Medulla oblongata (tissue), 1 donor: Measurements from ENCODE around the gene LY9.

ENCODE experiments used
- DNase-seq: peaks from one replicate; pipeline ENCODE4 v3.0.0-alpha.2; 2015; ENCODE audit errors: extremely low spot score

LY9 gene

DNA sequence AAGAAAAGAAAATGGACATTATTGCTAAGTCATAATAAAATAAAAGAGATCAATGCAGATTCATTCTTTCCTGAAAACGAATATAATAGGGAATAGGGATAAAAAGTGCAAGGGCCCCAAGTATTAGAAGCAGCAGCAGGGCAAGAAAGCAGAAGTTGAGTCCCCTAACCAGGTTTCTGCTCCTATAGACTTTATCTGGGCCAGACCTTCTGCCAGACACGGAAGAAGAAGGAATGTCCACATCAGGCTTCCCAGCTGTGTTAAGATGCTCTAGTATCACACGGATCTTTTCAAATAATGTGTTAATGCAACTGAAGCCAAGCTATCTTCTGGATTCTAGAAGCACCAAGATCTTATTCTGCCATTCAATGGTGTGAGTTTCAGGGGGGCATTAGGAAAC, 39.8 kb downstream of the LY9 start:
- DNase-seq: no peak

DNA sequence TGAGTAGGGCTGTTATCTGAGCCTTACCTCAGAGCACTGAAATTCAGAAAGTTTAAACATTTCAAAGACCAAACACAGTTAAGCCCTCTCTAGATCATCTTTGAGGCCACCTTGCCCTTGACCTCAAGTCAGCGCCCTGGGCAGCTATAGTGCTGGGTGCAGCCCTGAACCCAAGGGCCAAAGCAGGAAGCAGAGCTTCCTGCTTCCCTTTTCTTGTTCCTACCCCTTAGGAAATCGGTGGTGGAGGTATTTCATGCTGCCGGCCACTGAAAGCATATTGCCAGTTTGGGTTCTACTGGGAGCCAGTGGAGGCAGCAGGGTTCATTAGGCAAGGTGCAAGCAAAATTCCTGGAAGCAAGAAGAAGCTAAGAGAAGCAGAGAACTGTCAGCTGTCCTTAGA, 40.6 kb downstream of the LY9 start:
- DNase-seq: no peak

DNA sequence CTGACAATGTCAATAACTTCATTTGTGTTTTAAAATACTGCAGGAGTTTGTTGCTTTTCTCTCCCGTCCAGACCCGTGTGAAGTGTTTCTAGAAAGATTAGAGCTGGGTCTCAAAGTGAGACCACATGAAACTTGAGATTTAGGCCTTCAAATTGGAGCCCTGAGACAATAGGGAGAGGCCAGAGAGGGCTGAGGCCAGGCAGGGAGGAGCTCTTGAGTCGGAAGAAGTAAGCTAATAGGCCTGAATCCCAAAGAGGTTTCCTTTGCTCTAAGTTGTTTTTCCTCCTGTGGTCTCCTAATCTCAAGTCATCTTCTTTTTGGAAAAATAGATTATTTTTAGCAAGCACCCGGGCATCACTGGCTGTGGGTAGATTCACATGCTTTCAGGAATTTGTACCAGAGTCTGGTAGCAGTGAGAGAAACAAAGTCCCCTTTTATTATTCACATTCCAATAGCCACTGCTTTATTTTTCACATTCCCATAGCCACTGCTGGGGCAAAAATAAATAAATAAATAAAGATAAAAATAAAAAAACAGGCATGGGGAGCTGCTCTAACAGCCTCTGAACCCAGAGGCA, 41.1 kb downstream of the LY9 start:
- DNase-seq: peak; percentile 2

DNA sequence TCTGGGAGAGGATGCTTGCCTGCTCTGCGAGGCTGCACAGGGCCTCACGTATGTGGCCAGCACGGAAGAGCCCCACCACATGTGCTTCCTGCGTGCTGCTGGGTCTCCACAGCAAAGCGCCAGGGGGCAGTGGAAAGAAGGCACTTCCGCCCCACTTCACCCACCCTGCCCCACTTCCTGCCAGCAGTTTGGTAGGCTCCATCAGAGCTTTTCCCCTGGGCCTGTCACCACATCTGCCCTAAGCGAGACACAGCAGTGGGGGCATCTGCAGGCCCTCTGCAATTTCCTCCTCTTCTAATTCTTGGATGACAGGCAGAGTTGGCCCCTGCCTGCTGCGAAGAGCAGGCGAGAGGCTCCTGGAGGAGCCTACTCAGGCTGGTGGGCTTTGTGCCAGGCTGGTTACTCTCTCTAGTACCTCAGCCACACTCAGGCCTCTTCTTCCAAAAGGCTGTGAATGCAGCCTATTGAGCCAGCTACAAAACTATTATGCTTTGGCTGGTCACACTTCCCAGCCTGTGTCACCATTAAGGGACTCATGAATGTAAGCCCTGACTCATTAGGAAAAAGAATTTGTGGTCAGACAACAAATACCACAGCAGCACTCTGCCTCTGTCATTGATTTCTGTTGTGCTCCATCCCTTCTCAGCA, 41.7 kb downstream of the LY9 start:
- peak; percentile 37 for DNase-seq

- DNase-seq: no peak
Observed at GRCh38 chr1:160838888-160839287, 42.9 kb downstream of the LY9 start.

DNA sequence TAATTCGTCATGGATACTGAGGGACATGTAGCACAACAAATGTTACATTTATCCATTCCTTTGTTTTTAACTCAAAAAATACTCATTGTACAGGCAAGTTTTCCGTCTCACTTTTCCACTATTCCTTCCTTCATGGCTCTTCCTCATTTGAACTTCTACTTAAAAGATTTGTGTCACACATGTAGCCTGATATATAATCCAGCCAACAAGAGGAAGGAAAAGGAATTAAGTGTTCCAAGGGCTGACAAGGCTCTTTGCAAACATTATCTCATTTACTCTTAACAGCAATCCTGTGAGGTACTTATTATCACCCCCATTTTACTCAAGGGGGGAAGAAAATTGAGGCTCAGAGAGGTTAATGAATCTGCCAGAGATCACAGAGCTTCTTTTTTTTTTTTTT, 43.8 kb downstream of the LY9 start:
- DNase-seq: no peak

DNA sequence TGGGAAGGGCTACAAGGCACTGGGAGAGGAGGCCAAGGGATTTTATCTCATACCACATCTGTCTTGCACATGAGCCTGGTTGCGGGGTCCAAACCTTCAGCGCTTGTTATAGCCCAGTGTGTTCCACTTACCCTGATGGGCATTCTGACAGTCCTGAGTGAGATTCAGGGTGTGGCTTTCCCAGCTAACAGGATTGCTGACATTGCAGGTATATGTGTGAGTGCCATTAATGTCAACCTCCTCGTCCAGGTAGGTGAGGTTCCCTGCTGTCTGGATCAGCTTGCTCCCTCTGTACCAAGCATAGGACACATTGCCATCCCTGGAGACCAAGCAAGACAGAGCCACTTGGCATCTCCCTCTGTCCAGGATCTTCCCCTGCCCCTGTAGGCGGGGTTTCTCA, 45.1 kb downstream of the LY9 start:
- no peak for DNase-seq

DNA sequence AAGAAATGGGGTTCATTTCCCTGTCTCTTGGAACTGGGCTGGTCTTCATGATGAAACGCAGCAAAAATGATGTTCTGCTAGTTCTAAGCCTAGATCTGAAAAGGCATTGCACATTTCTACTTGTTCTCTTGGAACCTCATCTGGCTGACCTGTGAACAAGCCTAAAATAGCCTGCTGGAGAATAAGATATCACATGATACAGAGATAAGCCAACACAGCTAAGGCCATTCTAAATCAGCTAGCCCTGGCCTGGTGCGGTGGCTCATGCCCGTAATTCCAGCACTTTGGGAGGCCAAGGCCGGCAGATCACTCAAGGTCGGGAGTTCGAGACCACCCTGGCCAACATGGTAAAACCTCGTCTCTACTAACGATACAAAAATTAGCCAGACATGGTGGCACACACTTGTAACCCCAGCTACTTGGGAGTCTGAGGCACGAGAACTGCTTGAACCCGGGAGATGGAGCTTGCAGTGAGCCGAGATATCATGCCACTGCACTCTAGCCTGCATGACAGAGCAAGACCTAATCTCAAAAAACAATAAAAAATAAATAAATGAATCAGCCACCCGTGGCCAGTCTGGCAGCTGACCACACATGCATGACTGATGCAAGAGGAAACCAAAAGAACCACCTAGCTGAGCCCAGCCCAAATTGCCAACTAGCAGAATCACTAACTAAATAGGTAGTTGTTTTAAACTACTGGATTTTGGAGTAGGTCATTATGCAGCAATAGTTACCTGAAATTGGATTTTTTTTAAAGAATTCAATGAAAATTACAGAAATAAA, 48.7 kb downstream of the LY9 start:
- no peak for DNase-seq

DNA sequence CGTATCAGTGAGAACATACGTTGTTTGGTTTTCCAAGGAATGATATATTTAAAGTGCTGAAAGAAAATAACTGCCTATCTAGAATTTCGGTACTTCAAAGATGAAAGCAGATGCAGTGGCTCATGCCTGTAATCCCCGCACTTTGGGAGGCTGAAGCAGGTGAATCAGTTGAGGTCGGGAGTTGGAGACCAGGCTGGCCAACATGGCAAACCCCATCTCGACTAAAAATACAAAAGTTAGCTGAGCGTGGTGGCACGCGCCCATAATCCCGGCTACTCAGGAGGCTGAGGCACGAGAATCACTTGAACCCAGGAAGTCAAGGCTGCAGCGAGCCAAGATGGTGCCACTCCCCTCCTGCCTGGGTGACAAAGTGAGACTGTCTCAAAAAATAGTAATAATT, 50.3 kb downstream of the LY9 start:
- no peak for DNase-seq

DNA sequence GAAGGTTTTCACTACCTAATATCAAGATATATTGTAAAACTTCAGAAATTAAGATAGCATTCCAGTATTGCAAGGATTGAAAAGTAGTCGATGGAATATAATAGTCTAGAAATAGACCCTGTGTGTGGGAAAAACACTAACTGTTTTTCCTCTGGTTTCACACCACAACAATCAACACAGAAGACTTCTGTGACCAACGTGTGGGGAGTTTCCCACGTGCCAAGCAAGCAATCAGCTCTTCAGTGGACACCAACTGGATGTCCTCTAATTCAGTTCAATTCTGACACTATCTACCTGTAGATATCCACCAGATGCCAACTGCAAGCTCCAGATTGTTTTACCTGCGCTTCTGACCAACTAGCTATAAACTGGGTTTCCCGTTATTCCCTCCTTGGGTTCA, 54.6 kb downstream of the LY9 start:
- no peak for DNase-seq

GRCh38 chr1:160850993-160851392, 55.0 kb downstream of the LY9 start:
- no peak for DNase-seq

DNA sequence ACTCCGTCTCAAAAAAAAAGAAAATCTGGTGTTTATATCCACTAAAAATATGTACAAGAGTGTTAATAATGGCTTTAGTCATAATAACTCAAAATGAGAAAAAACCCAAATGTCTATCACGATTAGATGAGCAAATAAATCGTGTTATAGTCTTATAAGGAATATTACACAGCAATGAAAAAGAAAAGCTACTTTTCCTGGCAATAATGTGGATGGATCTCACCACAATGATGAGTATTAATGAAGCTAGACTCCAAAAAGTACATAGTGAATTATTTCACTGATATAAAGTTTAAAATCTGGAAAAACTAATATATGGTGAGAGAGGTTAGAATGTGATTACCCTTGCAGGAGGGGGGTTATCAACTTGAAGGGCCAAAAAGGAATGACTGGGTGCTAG, 57.0 kb downstream of the LY9 start:
- no peak for DNase-seq

- DNase-seq: no peak
Observed at GRCh38 chr1:160853754-160854153, 57.8 kb downstream of the LY9 start.

DNA sequence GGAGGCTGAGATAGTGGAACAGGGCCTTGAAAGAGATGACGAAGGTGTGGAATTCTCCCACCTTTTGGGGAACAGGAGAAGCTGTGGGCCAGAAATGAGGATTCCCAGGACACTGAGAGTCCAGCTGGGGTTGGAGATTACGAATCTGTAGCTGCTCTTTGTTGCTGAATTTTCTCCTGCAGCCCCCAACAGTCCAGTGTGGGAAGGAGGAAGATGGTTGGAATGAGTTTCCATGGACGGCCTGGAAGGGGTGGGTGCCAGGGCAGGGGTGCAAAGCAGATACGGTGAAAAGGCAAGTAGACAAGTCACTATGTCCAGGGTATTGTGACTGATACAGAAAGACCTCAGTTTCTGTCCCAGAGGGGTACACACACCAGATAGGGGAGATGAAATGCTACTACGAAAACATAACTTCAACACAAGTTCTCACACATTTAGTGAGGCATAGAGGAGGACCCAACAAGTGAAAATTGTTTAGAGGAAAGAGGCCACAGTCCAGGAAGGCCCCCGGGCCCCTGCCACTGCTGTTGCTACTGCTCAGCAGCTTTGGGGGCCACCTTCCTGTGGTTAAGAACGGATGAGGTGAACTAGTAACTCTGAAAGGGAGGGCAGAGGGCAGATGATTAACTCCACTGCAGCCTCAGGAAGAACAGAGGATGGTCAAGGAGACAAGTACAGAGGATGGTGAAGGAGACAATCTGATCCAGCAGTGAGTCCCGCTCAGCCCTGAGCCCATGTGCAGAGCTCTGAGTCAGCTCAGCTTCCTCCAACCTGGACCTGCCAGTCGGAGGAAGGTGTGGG, 59.4 kb downstream of the LY9 start:
- no peak for DNase-seq

GRCh38 chr1:160858097-160858496, 62.1 kb downstream of the LY9 start:
- peak; percentile 12 for DNase-seq

DNA sequence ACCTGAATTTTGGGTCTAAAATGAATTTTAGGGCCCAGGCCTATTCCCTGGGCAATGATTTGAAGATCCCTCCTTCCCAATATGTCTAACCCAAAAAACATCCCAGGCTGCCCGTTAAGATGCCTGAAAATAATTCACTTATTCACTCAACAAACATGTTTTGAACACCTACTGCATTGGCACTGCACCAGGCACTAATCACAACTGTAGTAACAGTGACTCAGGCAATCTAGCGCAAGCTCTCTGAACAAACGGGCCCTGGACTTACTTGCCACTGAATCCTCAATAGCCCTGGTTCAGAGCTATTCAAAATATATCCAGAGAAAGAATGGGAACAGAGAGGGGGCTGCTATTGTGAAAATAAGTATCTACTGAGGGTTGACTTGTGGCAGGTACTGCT, 62.5 kb downstream of the LY9 start:
- DNase-seq: no peak

- DNase-seq: no peak
Observed at GRCh38 chr1:160859166-160859565, 63.2 kb downstream of the LY9 start.

GRCh38 chr1:160860840-160861505, 65.0 kb downstream of the LY9 start:
- DNase-seq: no peak

DNA sequence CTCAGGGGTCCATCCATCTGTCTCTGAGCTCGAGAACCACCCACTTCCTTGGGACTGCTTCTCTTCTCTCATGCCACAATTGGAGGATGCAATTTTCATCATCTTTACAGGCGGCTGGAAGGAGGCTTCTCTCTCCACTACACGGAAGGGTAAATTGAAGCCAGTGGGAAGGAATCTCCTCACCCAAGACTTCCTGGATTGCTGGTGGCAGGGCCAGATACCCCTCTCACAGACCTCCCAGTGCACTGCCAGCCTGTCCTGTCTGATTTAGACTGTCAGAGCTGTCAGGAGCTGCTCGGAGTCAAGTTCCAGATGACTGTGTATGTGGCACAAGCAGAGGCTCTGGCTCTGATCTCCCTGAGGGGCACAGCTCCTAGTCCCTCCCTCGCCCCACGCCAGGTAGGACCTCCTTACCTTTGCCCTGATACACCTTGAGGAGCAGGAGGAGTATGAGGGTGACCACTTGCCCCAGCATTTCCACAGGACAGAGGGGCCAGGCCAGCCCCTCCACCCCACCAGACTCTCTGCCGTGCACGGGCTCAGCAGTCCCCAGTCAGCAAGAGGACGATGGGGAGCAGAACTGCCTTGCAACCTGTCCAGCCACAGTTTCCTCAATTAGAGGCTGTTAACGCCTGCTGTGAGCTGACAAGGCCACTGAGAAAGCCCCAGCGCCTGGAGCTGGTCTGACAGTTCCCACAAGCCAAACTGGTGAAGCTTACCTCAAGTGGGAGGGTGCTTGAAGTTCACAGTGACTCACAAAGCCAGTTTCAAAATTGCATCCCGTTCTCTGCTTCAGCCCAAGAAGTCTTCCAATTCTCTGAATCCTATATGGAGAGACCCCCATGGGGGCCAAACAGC, 66.5 kb downstream of the LY9 start, which contains the start of gene CD244:
TSS of gene CD244 (minus strand) at position 685 of the 858 bp plus-strand sequence. CDS start at position 475, 210 bp downstream.
- DNase-seq: peak; percentile 42

DNA sequence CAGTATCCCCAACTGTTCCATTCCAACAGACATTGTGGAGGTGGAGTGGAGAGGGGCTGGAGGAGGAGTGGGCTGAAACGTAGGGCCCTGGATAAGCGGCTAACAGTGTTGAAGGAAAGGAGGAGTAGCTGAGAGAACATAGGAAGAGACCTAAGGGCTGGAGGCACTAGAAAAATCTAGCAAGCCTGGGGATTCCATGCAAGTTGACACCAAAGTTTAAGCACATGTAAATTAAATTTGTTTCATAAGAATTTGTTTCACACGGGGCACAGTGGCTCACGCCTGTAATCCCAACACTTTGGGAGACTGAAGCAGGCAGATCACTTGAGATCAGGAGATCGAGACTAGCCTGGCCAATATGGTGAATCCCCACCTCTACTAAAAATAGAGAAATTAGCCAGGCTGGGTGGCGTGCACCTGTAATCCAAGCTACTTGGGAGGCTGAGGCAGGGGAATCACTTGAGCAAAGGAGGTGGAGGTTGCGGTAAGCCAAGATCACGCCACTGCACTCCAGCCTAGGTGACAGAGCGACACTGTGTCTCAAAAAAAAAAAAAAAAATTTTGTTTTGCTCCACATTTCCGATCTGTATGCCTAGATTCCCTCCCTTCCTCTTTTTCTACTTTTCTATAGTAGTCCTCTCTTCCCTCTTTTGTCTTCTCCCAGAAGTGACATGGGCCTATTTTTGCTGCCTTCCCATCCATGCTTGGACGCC, 67.2 kb downstream of the LY9 start:
- DNase-seq: no peak
